Measurements from ENCODE around the gene CMTM3. TPM values are rescaled to one million over a fixed set of nuclear protein-coding genes. Genes with fewer than 3 reads are reported as not detected.
A peak's percentile ranks its signal among the peaks of the same experiment; 100 is the strongest.

Gene CMTM3
- total RNA-seq, 2 experiments from 2014 or later = 46.3 to 49.3 TPM

DNA sequence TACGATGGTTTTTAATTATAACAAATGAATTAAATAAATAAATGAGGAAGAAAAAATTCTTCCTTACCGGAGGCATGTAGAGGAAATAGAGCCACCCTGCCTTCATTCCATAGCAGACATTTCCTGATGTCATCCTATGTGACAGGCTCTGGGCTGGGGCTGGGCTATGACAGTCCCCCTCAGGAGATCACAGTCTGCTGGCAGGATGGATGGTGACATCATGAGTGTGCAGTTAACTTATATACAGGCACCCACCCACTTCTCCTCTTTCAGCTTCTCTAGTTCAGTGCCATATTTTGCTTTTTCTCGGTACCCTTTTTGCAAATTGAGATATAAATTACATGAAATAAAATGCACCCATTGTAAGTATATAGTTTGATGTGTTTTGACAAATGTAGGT is 6.4 kb upstream of the CMTM3 start:
- no peak overlapping the region for H3K4me3 Mint-ChIP-seq
- Histone ChIP-seq H3K27me3 (ENCODE audit: control insufficient read depth in 1 of 2, insufficient read depth in 2 of 2, low read length in 2 of 2) (no peaks in the 10 kb centered on the region), H3K9me3 (ENCODE audit: control insufficient read depth in 1 of 2, insufficient read depth in 1 of 2, low read length in 2 of 2) (peaks cover 4 to 10% of the 10 kb centered on the region in 2 experiments), H3K27ac (ENCODE audit: low read depth in 1 of 2, low read length in 2 of 2) (no peak overlapping the region), H3K4me3 (ENCODE audit: low read length) (no peak overlapping the region), H3K4me1 (ENCODE audit: insufficient read depth, low read length) (peaks cover 15% of the 10 kb centered on the region), H3K36me3 (ENCODE audit: insufficient read depth, low read length) (no peaks in the 10 kb centered on the region)
- H3K27me3 Mint-ChIP-seq = no peaks in the 10 kb centered on the region
- intact Hi-C loops (cut with DNase I, micrococcal nuclease) = no loop called here
- no peak for DNase-seq
- ATAC-seq (ENCODE audit: poor library complexity) = peak; percentile 57
- ChIA-PET POLR2A (interaction anchor here (0.6 to 1.2 kb wide), 4 partner anchors 9 to 46 kb away, joined by 3 to 4 read pairs (median 3); partner anchors contain the start of gene CKLF), CTCF (interaction anchor here (0.8 to 1.8 kb wide), 4 partner anchors 9 to 51 kb away, joined by 3 to 7 read pairs (median 4); no protein-coding TSS in a partner anchor)
- H3K36me3 Mint-ChIP-seq (ENCODE audit: low read depth) = no peaks in the 10 kb centered on the region
- no peaks in the 10 kb centered on the region for H3K9me3 Mint-ChIP-seq
- peak overlapping the region; percentile 37 for H3K27ac Mint-ChIP-seq
- peaks cover 40% of the 10 kb centered on the region for H3K4me1 Mint-ChIP-seq (ENCODE audit: low read depth)
- TF ChIP-seq, protein P1, sequence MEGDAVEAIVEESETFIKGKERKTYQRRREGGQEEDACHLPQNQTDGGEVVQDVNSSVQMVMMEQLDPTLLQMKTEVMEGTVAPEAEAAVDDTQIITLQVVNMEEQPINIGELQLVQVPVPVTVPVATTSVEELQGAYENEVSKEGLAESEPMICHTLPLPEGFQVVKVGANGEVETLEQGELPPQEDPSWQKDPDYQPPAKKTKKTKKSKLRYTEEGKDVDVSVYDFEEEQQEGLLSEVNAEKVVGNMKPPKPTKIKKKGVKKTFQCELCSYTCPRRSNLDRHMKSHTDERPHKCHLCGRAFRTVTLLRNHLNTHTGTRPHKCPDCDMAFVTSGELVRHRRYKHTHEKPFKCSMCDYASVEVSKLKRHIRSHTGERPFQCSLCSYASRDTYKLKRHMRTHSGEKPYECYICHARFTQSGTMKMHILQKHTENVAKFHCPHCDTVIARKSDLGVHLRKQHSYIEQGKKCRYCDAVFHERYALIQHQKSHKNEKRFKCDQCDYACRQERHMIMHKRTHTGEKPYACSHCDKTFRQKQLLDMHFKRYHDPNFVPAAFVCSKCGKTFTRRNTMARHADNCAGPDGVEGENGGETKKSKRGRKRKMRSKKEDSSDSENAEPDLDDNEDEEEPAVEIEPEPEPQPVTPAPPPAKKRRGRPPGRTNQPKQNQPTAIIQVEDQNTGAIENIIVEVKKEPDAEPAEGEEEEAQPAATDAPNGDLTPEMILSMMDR (IDR thresholded peaks at IDR 0.05) = no peak

DNA sequence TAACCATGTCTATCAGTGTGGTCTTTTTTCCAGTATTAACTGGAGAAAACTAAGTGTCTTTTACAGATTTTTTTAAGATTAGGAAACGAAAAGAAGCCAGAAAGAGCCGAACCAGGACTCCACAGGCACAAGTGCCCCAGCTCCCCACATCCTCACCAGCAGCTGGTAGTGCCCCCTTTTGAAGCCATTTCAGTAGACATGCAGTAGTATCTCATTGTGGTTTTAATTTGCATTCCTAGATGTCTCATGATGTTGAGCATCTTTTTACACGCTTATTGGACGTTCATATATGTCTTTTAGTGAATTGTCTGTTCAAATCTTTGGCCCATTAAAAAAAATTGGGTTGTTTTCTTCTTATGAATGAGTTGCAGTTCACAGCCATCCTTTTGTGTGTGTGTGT is 4.8 kb upstream of the CMTM3 start:
- ATAC-seq (ENCODE audit: poor library complexity) (no peak), DNase-seq (peak in 2 of 14 experiments; percentile 23 to 33)
- TF ChIP-seq, protein P1 (IDR thresholded peaks at IDR 0.05) = no peak
- H3K4me1 Mint-ChIP-seq (ENCODE audit: low read depth) = peaks cover 50% of the 10 kb centered on the region
- no peak overlapping the region for H3K4me3 ChIP-seq (ENCODE audit: low read length)
- ChIA-PET CTCF (interaction anchor here (1.9 to 2.2 kb wide), 2 partner anchors 9 to 10 kb away, joined by 9 to 11 read pairs; no protein-coding TSS in a partner anchor), POLR2A (interaction anchor here (1.1 to 1.5 kb wide), 2 partner anchors 10 to 29 kb away, joined by 4 to 5 read pairs; no protein-coding TSS in a partner anchor)
- peaks cover 10% of the 10 kb centered on the region for H3K36me3 Mint-ChIP-seq (ENCODE audit: low read depth)
- intact Hi-C loops (cut with DNase I, micrococcal nuclease) = no loop called here
- H3K27ac ChIP-seq (ENCODE audit: low read depth in 1 of 2, low read length in 2 of 2) = no peak overlapping the region
- H3K4me1 ChIP-seq (ENCODE audit: insufficient read depth, low read length) = peaks cover 27% of the 10 kb centered on the region
- no peaks in the 10 kb centered on the region for H3K9me3 Mint-ChIP-seq
- no peaks in the 10 kb centered on the region for H3K27me3 ChIP-seq (ENCODE audit: control insufficient read depth in 1 of 2, insufficient read depth in 2 of 2, low read length in 2 of 2)
- H3K27me3 Mint-ChIP-seq = no peaks in the 10 kb centered on the region
- peak overlapping the region; percentile 34 for H3K27ac Mint-ChIP-seq
- no peak overlapping the region for H3K4me3 Mint-ChIP-seq
- H3K9me3 ChIP-seq (ENCODE audit: control insufficient read depth in 1 of 2, insufficient read depth in 1 of 2, low read length in 2 of 2) = peaks cover 4 to 10% of the 10 kb centered on the region in 2 experiments
- no peaks in the 10 kb centered on the region for H3K36me3 ChIP-seq (ENCODE audit: insufficient read depth, low read length)

DNA sequence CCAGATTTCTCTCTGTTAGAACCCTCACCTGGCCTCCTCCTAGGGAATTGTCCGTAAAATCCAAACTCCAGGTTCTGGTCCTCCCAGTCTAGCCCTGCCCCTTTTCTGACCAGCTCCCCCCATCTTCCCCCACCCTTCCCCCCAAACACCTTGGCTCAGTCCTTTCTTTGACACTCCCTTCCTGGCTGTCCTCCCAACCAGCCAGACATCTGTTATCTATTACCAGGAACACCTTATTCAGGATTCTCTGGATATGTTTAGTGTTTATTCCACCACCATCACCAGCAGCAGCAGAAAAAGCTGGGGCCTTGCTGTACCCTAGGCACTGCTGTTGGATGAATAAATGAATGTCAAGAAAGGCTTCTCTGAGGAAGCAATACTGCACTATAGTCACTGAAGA is 4.0 kb upstream of the CMTM3 start:
- Histone ChIP-seq H3K27me3 (ENCODE audit: control insufficient read depth in 1 of 2, insufficient read depth in 2 of 2, low read length in 2 of 2) (no peaks in the 10 kb centered on the region), H3K36me3 (ENCODE audit: insufficient read depth, low read length) (no peaks in the 10 kb centered on the region), H3K4me3 (ENCODE audit: low read length) (no peak overlapping the region), H3K4me1 (ENCODE audit: insufficient read depth, low read length) (peaks cover 29% of the 10 kb centered on the region), H3K27ac (ENCODE audit: low read depth in 1 of 2, low read length in 2 of 2) (no peak overlapping the region), H3K9me3 (ENCODE audit: control insufficient read depth in 1 of 2, insufficient read depth in 1 of 2, low read length in 2 of 2) (peaks cover 4 to 10% of the 10 kb centered on the region in 2 experiments)
- TF ChIP-seq, protein P1 (IDR thresholded peaks at IDR 0.05) = no peak
- DNase-seq = no peak
- Mint-ChIP-seq H3K27me3 (no peaks in the 10 kb centered on the region), H3K36me3 (ENCODE audit: low read depth) (peaks cover 10% of the 10 kb centered on the region), H3K27ac (peak overlapping the region; percentile 45), H3K4me3 (peak overlapping the region; percentile 30), H3K9me3 (no peaks in the 10 kb centered on the region), H3K4me1 (ENCODE audit: low read depth) (peaks cover 47% of the 10 kb centered on the region)
- ChIA-PET POLR2A (interaction anchor here (1.5 kb wide), 1 partner anchor 10 kb away, joined by 5 read pairs; no protein-coding TSS in a partner anchor), CTCF (interaction anchor here (1.9 to 2.2 kb wide), 2 partner anchors 8 to 11 kb away, joined by 9 to 11 read pairs; no protein-coding TSS in a partner anchor)
- intact Hi-C loops (cut with DNase I, micrococcal nuclease) = no loop called here
- no peak for ATAC-seq (ENCODE audit: poor library complexity)
